Activated T-cell treated with anti-CD3 and anti-CD28 coated beads for 24 hours (primary cell): ENCODE measurements around the gene JAKMIP3.

Source experiments
- DNase-seq: peaks from one replicate; pipeline ENCODE4 v3.0.0-alpha.2; 2020; ENCODE audit warnings: low read depth

JAKMIP3 gene

GRCh38 chr10:132065491-132066105, at the start of gene JAKMIP3:
Gene JAKMIP3 (plus strand): TSS chr10:132065946. CDS start chr10:132104809, 38,863 bp downstream.
- no peak for DNase-seq

- DNase-seq, result no peak
Observed at GRCh38 chr10:132016514-132016913, 49.2 kb upstream of the JAKMIP3 start.

GRCh38 chr10:132018446-132018845, 47.3 kb upstream of the JAKMIP3 start:
- DNase-seq, result no peak

- DNase-seq, result no peak
Observed at GRCh38 chr10:132019366-132019765, 46.4 kb upstream of the JAKMIP3 start.

GRCh38 chr10:132020456-132020855, 45.3 kb upstream of the JAKMIP3 start:
- no peak for DNase-seq

GRCh38 chr10:132021046-132021445, 44.7 kb upstream of the JAKMIP3 start:
- no peak for DNase-seq

GRCh38 chr10:132021504-132022143, 44.1 kb upstream of the JAKMIP3 start:
- DNase-seq, result no peak

GRCh38 chr10:132022241-132022640, 43.5 kb upstream of the JAKMIP3 start:
- no peak for DNase-seq

- peak; percentile 69 for DNase-seq
Observed at GRCh38 chr10:132023092-132023811, 42.5 kb upstream of the JAKMIP3 start.

GRCh38 chr10:132027423-132027983, 38.2 kb upstream of the JAKMIP3 start:
- no peak for DNase-seq

- no peak for DNase-seq
Observed at GRCh38 chr10:132028706-132029105, 37.0 kb upstream of the JAKMIP3 start.

- DNase-seq, result no peak
Observed at GRCh38 chr10:132030898-132031463, 34.8 kb upstream of the JAKMIP3 start.

GRCh38 chr10:132033632-132034031, 32.1 kb upstream of the JAKMIP3 start:
- no peak for DNase-seq

GRCh38 chr10:132035476-132035875, 30.3 kb upstream of the JAKMIP3 start:
- no peak for DNase-seq

- no peak for DNase-seq
Observed at GRCh38 chr10:132036153-132036886, 29.4 kb upstream of the JAKMIP3 start.

- DNase-seq, result no peak
Observed at GRCh38 chr10:132036887-132037675, 28.7 kb upstream of the JAKMIP3 start.

GRCh38 chr10:132037676-132037975, 28.1 kb upstream of the JAKMIP3 start:
- no peak for DNase-seq

- DNase-seq, result no peak
Observed at GRCh38 chr10:132039371-132039770, 26.4 kb upstream of the JAKMIP3 start.

- DNase-seq, result no peak
Observed at GRCh38 chr10:132040046-132040445, 25.7 kb upstream of the JAKMIP3 start.

GRCh38 chr10:132041340-132041739, 24.4 kb upstream of the JAKMIP3 start:
- no peak for DNase-seq
